GM21515 (cell line): ENCODE results near the gene RPA4.
A peak's percentile ranks its signal among the peaks of the same experiment; 100 is the strongest.
"Not testable (repeated sequence)": the region's sequence is repeated elsewhere in the genome, so short reads cannot be mapped to it uniquely, and the experiment has no call there.

Experiments used
- ATAC-seq: cut with Tn5 transposase; IDR thresholded peaks from one replicate; pipeline ENCODE4 v1.9.1; 2021; ENCODE audit not compliant: unreplicated experiment

Gene RPA4, protein sequence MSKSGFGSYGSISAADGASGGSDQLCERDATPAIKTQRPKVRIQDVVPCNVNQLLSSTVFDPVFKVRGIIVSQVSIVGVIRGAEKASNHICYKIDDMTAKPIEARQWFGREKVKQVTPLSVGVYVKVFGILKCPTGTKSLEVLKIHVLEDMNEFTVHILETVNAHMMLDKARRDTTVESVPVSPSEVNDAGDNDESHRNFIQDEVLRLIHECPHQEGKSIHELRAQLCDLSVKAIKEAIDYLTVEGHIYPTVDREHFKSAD

DNA sequence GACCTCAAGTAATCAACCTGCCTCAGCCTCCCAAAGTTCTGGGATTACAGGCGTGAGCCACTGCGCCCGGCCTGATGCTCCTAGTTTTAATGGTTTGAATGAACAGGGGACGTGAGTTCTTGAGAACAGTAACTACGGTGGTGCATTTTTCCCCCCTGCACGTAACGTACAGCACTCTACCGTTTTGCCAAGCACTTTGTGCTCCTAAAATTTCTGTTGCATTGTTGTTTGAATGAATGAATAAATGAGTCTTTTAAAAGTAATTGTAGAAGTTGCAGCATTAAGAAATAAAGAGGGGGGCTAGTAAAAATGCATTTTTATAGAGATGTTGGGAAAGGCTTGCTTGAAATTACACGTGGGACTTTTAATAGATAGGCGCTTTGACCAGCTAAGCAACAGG lies at the start of gene RPA4:
TSS of gene RPA4 (plus strand) at position 301 of the 400 bp plus-strand sequence. CDS start 403 bp downstream, outside the sequence.
- ATAC-seq, result no peak

DNA sequence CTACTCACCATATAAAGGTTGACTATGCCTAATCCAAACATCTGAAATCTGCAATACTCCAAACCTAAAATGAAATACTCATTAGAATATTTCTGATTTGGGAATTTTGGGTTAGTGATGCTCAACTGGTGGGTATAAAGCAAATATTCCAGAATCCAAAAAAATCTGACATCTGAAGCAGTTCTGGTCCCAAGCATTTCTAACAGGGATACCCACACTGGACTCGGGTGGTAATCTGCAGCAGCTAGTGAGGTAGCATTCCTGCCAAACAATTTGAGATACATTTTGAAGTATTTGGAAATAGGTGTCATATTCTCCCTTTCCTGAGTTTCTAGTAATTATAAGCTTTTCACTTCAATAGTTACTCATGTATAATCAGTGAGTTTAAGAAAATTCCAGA lies 49.6 kb upstream of the RPA4 start:
- ATAC-seq, result no peak

- peak; percentile 84 for ATAC-seq
Measured at GRCh38 chrX:96835660-96836289, 47.9 kb upstream of the RPA4 start.

DNA sequence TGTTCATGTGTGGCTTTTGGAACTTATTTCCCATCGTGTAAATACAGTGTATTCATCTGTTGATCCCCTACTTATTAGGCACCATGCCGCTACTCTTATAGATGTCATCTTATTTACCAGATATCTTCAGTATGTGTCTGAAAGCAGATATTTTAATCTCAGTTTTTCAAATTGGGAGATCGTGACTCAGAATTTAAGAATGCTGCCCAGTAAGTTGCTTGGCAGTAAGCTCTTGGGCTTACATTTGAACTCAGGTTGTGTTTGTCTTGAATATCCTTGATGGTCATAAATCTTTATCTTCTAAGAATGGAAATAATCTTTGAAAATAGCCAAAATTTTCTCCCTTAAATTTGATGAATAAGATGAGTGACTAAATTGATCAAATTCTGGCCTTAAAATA lies 45.9 kb upstream of the RPA4 start:
- ATAC-seq, result no peak

DNA sequence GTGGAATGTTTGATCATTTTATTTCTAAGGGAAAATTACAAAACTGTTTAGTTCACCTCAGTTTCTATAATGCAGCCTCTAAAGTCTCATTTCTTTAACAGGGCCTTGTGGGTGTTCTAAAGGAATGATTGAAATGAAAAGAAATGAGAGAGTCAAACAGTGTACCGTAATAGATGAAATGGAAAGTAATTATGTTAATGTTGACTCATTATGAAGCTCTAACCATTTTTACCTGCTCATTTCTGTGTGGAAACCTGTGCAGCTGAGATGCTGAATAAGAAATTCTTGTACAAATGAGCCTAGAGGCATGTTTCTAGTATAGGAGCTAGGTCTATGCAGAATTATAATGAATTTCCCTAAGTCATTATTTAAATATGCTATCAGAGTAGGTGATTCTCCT lies 45.2 kb upstream of the RPA4 start:
- ATAC-seq, result no peak

- no peak for ATAC-seq
Measured at GRCh38 chrX:96841325-96841724, 42.4 kb upstream of the RPA4 start.

GRCh38 chrX:96841866-96842265 lies 41.8 kb upstream of the RPA4 start:
- not testable (repeated sequence) for ATAC-seq

DNA sequence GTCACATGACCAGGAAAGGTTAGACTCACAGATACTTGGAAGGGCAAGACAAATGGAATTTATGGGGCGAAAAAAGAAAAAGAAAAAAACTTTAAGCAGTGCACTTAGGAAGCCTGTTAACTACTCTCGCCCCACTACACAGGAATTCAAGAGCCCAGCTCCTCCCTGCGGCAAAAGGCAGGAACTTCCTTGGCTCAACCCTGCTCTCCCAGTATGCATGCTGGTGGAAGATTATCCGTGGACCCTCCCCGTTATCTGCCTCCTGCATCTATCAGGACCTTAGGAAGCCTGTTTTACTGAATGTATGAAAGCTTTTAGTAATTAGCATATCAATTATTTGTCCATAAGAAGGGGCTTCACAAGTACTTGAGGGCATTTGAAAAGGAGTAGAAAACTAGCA lies 40.1 kb upstream of the RPA4 start:
- no peak for ATAC-seq

- ATAC-seq, result no peak
Measured at GRCh38 chrX:96846841-96847240, 36.9 kb upstream of the RPA4 start.

DNA sequence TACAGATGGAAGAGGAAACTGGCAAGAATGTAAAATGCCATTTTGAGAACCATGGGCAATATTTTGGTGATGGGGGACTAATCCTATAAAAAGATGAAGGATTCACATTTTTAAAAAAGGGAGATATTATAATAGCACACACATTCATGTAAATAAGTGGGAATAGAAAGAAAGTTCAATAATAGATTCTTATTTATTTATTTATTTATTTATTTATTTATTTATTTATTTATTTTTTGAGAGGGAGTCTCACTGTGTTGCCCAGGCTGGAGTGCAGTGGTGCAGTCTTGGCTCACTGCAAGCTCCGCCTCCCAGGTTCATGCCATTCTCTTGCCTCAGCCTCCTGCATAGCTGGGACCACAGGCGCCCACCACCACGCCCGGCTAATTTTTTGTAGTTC lies 24.3 kb upstream of the RPA4 start:
- not testable (repeated sequence) for ATAC-seq

DNA sequence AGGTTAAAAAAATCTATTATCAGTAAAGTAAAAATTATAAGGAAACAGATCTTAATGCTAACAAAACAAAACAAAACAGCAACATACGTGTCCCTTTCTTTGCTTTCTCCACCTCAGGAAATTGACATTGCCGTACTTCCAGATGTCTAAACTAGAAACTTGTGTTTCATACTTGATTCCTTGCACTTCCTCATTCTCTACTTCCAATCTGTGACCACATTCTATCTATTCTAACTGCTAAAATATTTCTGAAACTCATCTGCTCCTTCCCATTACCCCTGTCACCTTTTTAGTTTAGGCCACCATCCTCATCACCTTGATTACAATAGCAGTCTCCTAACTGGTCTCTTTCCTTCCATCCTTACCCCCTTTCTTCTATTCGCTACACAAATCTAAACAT lies 22.5 kb upstream of the RPA4 start:
- ATAC-seq, result peak; percentile 77

GRCh38 chrX:96861661-96862060 lies 22.0 kb upstream of the RPA4 start:
- peak; percentile 39 for ATAC-seq

GRCh38 chrX:96884027-96884426 lies 319 bp downstream of the RPA4 start:
- ATAC-seq, result no peak

DNA sequence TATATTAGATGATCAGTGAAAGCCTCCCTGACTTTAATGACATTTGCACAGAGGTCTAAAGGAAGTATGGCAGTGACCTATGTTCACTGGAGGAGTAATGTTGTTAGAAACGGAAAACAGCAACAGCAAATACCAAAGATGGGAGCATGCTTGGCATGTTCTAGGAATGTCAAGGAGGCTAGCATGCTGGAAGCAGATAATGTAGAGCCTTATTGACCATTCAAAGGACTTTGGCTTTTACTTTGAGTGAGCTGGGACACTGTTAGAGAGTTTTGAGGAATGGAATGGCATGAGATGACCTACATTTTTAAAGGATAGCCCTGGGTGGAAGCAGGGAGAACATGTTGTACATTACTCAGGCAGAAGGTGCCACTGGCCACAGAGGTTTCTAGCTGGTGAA lies 6.0 kb downstream of the RPA4 start:
- ATAC-seq, result no peak

GRCh38 chrX:96906741-96907140 lies 23.0 kb downstream of the RPA4 start:
- ATAC-seq, result no peak

GRCh38 chrX:96907516-96908272 lies 24.0 kb downstream of the RPA4 start:
- ATAC-seq, result no peak

- no peak for ATAC-seq
Measured at GRCh38 chrX:96909291-96909690, 25.6 kb downstream of the RPA4 start.

DNA sequence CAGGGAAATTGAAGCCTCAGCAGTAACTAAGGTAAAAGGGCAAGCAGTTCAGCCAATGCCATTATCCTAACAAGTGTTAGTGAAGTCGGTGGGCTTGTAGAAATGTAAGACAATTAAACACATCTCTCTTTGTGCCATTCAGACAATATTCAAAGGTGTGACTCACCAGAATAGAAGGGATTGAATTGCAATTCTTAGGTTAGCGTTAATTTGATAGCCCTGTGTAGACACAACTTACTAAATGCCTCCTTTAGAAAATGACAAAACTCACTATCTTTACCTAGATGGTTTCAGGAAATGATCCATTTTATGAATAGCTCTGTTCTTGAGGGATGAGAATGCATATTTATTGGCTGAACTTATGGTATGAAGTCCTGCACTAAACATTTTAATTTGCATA lies 35.2 kb downstream of the RPA4 start:
- no peak for ATAC-seq

- ATAC-seq, result no peak
Measured at GRCh38 chrX:96919672-96920071, 36.0 kb downstream of the RPA4 start.

- no peak for ATAC-seq
Measured at GRCh38 chrX:96924581-96924980, 40.9 kb downstream of the RPA4 start.

GRCh38 chrX:96929036-96929435 lies 45.3 kb downstream of the RPA4 start:
- no peak for ATAC-seq
